ENCODE measurements around the gene TRIM31.

- TF ChIP-seq POLR2A (IDR thresholded peaks at IDR 0.05) (no peak), EP300 (IDR thresholded peaks at IDR 0.05) (no peak)
- TF ChIP-seq, protein P1, sequence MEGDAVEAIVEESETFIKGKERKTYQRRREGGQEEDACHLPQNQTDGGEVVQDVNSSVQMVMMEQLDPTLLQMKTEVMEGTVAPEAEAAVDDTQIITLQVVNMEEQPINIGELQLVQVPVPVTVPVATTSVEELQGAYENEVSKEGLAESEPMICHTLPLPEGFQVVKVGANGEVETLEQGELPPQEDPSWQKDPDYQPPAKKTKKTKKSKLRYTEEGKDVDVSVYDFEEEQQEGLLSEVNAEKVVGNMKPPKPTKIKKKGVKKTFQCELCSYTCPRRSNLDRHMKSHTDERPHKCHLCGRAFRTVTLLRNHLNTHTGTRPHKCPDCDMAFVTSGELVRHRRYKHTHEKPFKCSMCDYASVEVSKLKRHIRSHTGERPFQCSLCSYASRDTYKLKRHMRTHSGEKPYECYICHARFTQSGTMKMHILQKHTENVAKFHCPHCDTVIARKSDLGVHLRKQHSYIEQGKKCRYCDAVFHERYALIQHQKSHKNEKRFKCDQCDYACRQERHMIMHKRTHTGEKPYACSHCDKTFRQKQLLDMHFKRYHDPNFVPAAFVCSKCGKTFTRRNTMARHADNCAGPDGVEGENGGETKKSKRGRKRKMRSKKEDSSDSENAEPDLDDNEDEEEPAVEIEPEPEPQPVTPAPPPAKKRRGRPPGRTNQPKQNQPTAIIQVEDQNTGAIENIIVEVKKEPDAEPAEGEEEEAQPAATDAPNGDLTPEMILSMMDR (IDR thresholded peaks at IDR 0.05), result no peak
Observed at GRCh38 chr6:30130179-30130679, 17.3 kb upstream of the TRIM31 start.

Data from sigmoid colon (tissue), 4 donors.